ENCODE results near the gene EEF1A2.

DNA sequence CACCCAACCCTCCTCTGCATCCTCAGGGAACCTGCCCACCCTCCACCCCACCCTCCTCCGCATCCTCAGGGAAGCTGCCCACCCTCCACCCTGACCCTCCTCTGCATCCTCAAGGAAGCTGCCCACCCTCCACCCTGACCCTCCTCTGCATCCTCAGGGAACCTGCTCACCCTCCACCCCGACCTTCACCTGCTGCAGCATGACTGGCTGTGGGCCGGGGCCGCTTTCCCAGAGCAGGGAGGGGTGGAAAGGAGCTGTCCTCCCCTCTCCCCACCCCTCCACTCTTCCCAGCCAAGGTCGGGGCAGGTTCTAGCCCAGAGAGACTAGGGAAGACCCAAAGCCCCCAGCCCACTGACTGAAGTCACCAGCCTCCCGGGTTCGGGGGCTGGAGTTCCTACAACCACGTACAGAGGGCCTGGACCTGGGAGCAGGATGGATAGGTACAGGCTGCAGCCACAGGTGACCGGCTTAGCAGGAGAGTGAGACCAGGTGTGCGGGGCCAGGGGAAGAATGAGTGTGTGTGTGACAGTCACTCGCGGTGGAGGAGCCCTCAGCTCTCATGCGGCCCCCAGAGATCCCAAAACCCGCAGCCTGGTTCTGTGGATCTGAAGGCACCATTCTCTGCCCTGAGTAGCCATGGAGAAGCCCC, 11.6 kb downstream of the EEF1A2 start:
- TF ChIP-seq, protein P1, sequence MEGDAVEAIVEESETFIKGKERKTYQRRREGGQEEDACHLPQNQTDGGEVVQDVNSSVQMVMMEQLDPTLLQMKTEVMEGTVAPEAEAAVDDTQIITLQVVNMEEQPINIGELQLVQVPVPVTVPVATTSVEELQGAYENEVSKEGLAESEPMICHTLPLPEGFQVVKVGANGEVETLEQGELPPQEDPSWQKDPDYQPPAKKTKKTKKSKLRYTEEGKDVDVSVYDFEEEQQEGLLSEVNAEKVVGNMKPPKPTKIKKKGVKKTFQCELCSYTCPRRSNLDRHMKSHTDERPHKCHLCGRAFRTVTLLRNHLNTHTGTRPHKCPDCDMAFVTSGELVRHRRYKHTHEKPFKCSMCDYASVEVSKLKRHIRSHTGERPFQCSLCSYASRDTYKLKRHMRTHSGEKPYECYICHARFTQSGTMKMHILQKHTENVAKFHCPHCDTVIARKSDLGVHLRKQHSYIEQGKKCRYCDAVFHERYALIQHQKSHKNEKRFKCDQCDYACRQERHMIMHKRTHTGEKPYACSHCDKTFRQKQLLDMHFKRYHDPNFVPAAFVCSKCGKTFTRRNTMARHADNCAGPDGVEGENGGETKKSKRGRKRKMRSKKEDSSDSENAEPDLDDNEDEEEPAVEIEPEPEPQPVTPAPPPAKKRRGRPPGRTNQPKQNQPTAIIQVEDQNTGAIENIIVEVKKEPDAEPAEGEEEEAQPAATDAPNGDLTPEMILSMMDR (IDR thresholded peaks at IDR 0.05): no peak
- no peak for TF ChIP-seq POLR2A (IDR thresholded peaks at IDR 0.05; ENCODE audit: low read depth)
- no peak for TF ChIP-seq EP300 (IDR thresholded peaks at IDR 0.05)
